Thoracic aorta (tissue), 2 donors: ENCODE measurements around the gene SLC28A1. TPM values are rescaled to one million over a fixed set of nuclear protein-coding genes. Genes with fewer than 3 reads are reported as not detected.

Source experiments
- ATAC-seq: fragments of 150-250 bp; one replicate; pipeline ENCODE4 v1.8.0; 2017; ENCODE audit warnings: low read depth; ENCODE audit not compliant: insufficient number of reproducible peaks, low FRiP score
- DNase-seq: peaks from one replicate; pipeline ENCODE4 v3.0.0-alpha.2; 2020; ENCODE audit warnings: low spot score
- H3K27ac ChIP-seq, 2 donors: fragments of 200-600 bp; sonication (generic); 1 replicate in 1 of 2; 2 replicates in 1 of 2; pipeline ENCODE4 v1.5.1; 2016; ENCODE audit warnings: mild to moderate bottlenecking in 2 of 2, moderate library complexity in 2 of 2
- H3K27me3 ChIP-seq: fragments of 200-600 bp; sonication (generic); replicated peaks from 2 replicates; pipeline ENCODE4 v1.6.0; 2016; ENCODE audit warnings: mild to moderate bottlenecking; ENCODE audit not compliant: insufficient read depth
- H3K36me3 ChIP-seq: fragments of 200-600 bp; sonication (generic); one replicate; pipeline ENCODE4 v1.5.1; 2016
- H3K4me1 ChIP-seq, 2 donors: fragments of 200-600 bp; sonication (generic); 1 replicate in 1 of 2; 2 replicates in 1 of 2; pipeline versions ENCODE4 v1.5.1 to v1.6.0; 2016; ENCODE audit warnings: low read depth in 2 of 2, mild to moderate bottlenecking in 1 of 2; ENCODE audit not compliant: control insufficient read depth in 1 of 2
- H3K4me3 ChIP-seq: fragments of 200-600 bp; sonication (generic); 2 replicates; pipeline ENCODE4 v1.5.1; 2016; ENCODE audit warnings: mild to moderate bottlenecking
- H3K9me3 ChIP-seq: fragments of 200-600 bp; sonication (generic); 2 replicates; pipeline ENCODE4 v1.5.1; 2016
- total RNA-seq, 2 donors: library from RNA; depleted of rRNA; stranded (reverse); fragments of >200 nt; gene quantifications; one replicate each; pipeline versions ENCODE4 v1.1.0 to v1.2.3, GENCODE V29; 2016
- TF ChIP-seq, protein P1 (sequence below): fragments of 200-600 bp; sonication (generic); IDR thresholded peaks from one replicate; pipeline ENCODE4 v1.5.1; 2019; ENCODE audit warnings: antibody characterized with exemption

SLC28A1 gene
- total RNA-seq, 2 donors from 2014 or later = 0.41 to 1.6 TPM

GRCh38 chr15:84865074-84865569 lies 19.3 kb upstream of the SLC28A1 start:
- no peaks in the 10 kb centered on the region for H3K27me3 ChIP-seq
- no peak for DNase-seq
- TF ChIP-seq, protein P1, sequence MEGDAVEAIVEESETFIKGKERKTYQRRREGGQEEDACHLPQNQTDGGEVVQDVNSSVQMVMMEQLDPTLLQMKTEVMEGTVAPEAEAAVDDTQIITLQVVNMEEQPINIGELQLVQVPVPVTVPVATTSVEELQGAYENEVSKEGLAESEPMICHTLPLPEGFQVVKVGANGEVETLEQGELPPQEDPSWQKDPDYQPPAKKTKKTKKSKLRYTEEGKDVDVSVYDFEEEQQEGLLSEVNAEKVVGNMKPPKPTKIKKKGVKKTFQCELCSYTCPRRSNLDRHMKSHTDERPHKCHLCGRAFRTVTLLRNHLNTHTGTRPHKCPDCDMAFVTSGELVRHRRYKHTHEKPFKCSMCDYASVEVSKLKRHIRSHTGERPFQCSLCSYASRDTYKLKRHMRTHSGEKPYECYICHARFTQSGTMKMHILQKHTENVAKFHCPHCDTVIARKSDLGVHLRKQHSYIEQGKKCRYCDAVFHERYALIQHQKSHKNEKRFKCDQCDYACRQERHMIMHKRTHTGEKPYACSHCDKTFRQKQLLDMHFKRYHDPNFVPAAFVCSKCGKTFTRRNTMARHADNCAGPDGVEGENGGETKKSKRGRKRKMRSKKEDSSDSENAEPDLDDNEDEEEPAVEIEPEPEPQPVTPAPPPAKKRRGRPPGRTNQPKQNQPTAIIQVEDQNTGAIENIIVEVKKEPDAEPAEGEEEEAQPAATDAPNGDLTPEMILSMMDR = no peak
- H3K36me3 ChIP-seq = peaks cover 42% of the 10 kb centered on the region
- no peak for ATAC-seq
- no peaks in the 10 kb centered on the region for H3K9me3 ChIP-seq
- no peak overlapping the region for H3K4me3 ChIP-seq
- H3K4me1 ChIP-seq = peaks cover 16 to 29% of the 10 kb centered on the region in 2 donors
- H3K27ac ChIP-seq = peak overlapping the region; percentile 52 to 53

DNA sequence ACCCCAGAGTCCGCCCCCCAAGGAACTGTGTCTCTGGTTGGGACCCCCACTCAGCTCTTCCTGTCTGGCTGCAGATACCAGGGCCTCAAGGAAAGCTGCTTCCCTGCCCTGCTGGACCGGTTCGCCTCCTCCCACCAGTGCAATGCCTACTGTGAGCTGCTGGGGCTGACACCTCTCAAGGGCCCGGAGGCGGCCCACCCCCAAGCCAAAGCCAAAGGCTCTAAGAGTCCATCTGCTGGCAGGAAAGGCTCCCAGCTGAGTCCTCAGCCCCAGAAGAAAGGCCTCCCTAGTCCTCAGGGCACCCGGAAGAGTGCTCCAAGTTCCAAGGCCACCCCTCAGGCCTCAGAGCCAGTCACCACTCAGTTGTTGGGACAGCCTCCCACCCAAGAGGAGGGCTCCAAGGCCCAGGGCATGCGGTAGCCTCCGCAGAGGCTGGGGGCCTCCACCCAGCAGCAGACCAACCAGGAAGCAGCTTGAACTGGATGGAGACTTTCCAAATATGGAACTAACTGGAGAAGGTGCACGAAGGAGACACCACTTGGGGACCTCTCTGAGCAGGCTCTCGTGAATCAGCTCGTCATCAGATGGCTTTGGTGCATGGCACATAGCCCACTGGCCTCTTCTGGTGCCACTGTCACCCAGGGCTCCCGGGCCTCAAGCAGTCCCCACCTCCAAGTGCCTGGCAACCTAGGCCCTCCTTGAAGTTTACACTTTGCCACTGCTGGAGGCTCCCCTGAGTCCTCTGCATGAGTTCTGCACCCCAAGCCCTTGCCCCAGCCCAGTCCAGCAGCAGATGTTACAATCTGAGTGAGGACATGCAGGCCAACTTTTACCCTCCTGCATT lies 16.2 kb upstream of the SLC28A1 start:
- Histone ChIP-seq H3K9me3 (no peaks in the 10 kb centered on the region), H3K4me1 (peaks cover 16 to 40% of the 10 kb centered on the region in 2 donors), H3K27ac (peak overlapping the region; percentile 23 to 45), H3K4me3 (no peak overlapping the region), H3K27me3 (no peaks in the 10 kb centered on the region), H3K36me3 (peaks cover 33% of the 10 kb centered on the region)
- TF ChIP-seq, protein P1 = no peak
- no peak for ATAC-seq
- no peak for DNase-seq

DNA sequence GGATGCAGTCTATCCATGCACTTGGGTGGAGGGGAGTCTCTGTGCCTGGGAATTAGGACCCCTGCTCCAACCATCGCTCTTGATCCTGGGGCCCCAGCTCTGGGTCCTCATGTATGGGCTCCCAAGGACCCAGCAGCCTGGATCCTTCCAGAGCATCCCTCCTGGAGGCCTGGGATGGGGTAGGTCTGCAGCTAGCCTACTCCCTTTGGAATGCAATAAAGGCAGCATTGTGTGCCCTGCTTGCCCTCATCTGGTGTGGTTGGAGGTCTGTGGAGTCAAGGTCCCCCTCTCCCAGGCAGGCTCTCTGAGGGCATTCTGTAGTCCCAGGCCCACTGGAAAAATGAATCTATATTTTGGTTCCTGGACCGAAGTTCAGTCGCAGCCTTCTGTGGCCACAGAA lies 15.0 kb upstream of the SLC28A1 start:
- Histone ChIP-seq H3K9me3 (no peaks in the 10 kb centered on the region), H3K4me1 (peaks cover 9 to 40% of the 10 kb centered on the region in 2 donors), H3K36me3 (peaks cover 25% of the 10 kb centered on the region), H3K4me3 (no peak overlapping the region), H3K27ac (no peak overlapping the region), H3K27me3 (no peaks in the 10 kb centered on the region)
- ATAC-seq (no peak), DNase-seq (no peak)
- TF ChIP-seq, protein P1 = no peak

DNA sequence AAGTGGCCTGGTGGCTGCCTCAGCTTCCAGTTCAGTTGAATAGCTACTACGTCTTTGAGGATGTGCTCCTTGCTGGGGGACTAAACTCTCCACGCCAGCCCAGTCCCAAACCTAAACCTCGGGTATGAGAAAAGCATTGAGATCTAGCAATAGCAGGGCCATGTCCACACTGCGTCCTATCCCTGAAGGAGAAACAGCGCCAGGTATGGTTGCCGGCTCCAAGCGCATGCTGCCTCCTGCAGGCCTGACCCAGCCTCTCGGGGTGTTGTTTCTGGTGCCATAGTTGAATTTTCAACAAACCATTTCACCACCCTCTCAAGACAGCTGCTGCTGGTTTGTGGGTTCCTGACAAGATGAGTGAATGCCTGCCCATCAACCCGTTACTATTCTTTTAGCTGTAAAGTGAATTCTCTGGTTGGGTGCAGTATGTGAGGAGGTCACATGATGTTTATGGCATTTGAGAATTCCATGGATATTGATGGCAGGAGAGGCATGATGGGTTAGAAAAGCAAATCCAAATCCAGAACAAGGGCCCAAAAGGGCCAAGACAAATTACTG lies 13.0 kb upstream of the SLC28A1 start:
- Histone ChIP-seq H3K36me3 (peaks cover 25% of the 10 kb centered on the region), H3K9me3 (no peaks in the 10 kb centered on the region), H3K27ac (no peak overlapping the region), H3K4me3 (no peak overlapping the region), H3K27me3 (no peaks in the 10 kb centered on the region), H3K4me1 (peaks cover 6 to 40% of the 10 kb centered on the region in 2 donors)
- TF ChIP-seq, protein P1 = no peak
- no peak for ATAC-seq
- DNase-seq = no peak
